Neuronal stem cell (in vitro differentiated cells): ENCODE measurements around the gene LRRC42.

ENCODE experiments used
- DNase-seq: peaks from one replicate; pipeline ENCODE4 v3.0.0-alpha.2; 2013; ENCODE audit warnings: low spot score
- H2AFZ ChIP-seq: one replicate; pipeline ENCODE4 v1.6.1; 2013; ENCODE audit warnings: mild to moderate bottlenecking, low read length, inconsistent platforms
- H2AK5ac ChIP-seq: 2 replicates; pipeline ENCODE4 v1.6.1; 2013; ENCODE audit warnings: low read depth, mild to moderate bottlenecking, inconsistent platforms, low read length, moderate library complexity, mixed read lengths
- H2BK120ac ChIP-seq: 2 replicates; pipeline ENCODE4 v1.6.1; 2013; ENCODE audit warnings: low read depth, mild to moderate bottlenecking, inconsistent platforms, low read length, moderate library complexity, mixed read lengths
- H2BK12ac ChIP-seq: one replicate; pipeline ENCODE4 v1.6.1; 2013; ENCODE audit warnings: low read length, inconsistent platforms
- H2BK15ac ChIP-seq: 2 replicates; pipeline ENCODE4 v1.6.1; 2013; ENCODE audit warnings: mild to moderate bottlenecking, low read length, inconsistent platforms, mixed read lengths
- H2BK5ac ChIP-seq: one replicate; pipeline ENCODE4 v1.6.1; 2013; ENCODE audit warnings: inconsistent platforms, mild to moderate bottlenecking, low read length, moderate library complexity
- H3K14ac ChIP-seq: one replicate; pipeline ENCODE4 v1.6.1; 2013; ENCODE audit warnings: low read length, inconsistent platforms
- H3K18ac ChIP-seq: 2 replicates; pipeline ENCODE4 v1.6.1; 2013; ENCODE audit warnings: low read length, inconsistent platforms
- H3K23ac ChIP-seq: 2 replicates; pipeline ENCODE4 v1.6.1; 2013; ENCODE audit warnings: low read depth, mild to moderate bottlenecking, mixed read lengths, low read length, inconsistent platforms; ENCODE audit not compliant: poor library complexity
- H3K27ac ChIP-seq: replicated peaks from 3 replicates; pipeline ENCODE4 v1.5.1; 2013; ENCODE audit warnings: low read length, inconsistent platforms
- H3K27me3 ChIP-seq, 3 experiments: 2 replicates each; pipeline ENCODE4 v1.6.1; 2013; ENCODE audit warnings: low read length in 3 of 3, mild to moderate bottlenecking in 2 of 3, inconsistent platforms in 1 of 3, low read depth in 1 of 3, mixed read lengths in 1 of 3, moderate library complexity in 1 of 3; ENCODE audit not compliant: control insufficient read depth in 3 of 3, insufficient read depth in 3 of 3
- H3K36me3 ChIP-seq, 2 donors: replicated peaks in 1 of 2; 2 replicates each; pipeline ENCODE4 v1.6.1; 2013; ENCODE audit warnings: low read length in 2 of 2; ENCODE audit not compliant: control insufficient read depth in 2 of 2, insufficient read depth in 2 of 2
- H3K4ac ChIP-seq: 2 replicates; pipeline ENCODE4 v1.6.1; 2013; ENCODE audit warnings: inconsistent platforms, mild to moderate bottlenecking, low read length, moderate library complexity
- H3K4me1 ChIP-seq, 2 donors: 1 replicate in 1 of 2; 2 replicates in 1 of 2; pipeline ENCODE4 v1.6.1; 2013; ENCODE audit warnings: low read length in 2 of 2, low read depth in 1 of 2; ENCODE audit not compliant: control insufficient read depth in 2 of 2, insufficient read depth in 1 of 2
- H3K4me2 ChIP-seq: one replicate; pipeline ENCODE4 v1.6.1; 2013; ENCODE audit warnings: mild to moderate bottlenecking, low read length, inconsistent platforms; ENCODE audit not compliant: insufficient read depth, poor library complexity, severe bottlenecking
- H3K4me3 ChIP-seq, 2 donors: 2 replicates each; pipeline ENCODE4 v1.5.1; 2013; ENCODE audit warnings: low read length in 2 of 2, mild to moderate bottlenecking in 2 of 2, inconsistent platforms in 1 of 2, moderate library complexity in 1 of 2
- H3K79me1 ChIP-seq: one replicate; pipeline ENCODE4 v1.6.1; 2013; ENCODE audit warnings: low read depth, mild to moderate bottlenecking, inconsistent platforms, low read length, moderate library complexity
- H3K9ac ChIP-seq: one replicate; pipeline ENCODE4 v1.6.1; 2013; ENCODE audit warnings: mild to moderate bottlenecking, low read depth, low read length, inconsistent platforms; ENCODE audit not compliant: poor library complexity
- H3K9me3 ChIP-seq, 2 donors: replicated peaks in 1 of 2; 2 replicates each; pipeline versions ENCODE3 to v1.6.1; 2013; ENCODE audit warnings: low read length in 2 of 2, mild to moderate bottlenecking in 2 of 2, inconsistent platforms in 1 of 2, low read depth in 1 of 2, mixed read lengths in 1 of 2, moderate library complexity in 1 of 2; ENCODE audit not compliant: control insufficient read depth in 2 of 2, insufficient read depth in 1 of 2
- H4K8ac ChIP-seq: one replicate; pipeline ENCODE4 v1.6.1; 2013; ENCODE audit warnings: low read depth, mild to moderate bottlenecking, inconsistent platforms, low read length, moderate library complexity
- H4K91ac ChIP-seq: one replicate; pipeline ENCODE4 v1.6.1; 2013; ENCODE audit warnings: low read length, low read depth, mild to moderate bottlenecking, inconsistent platforms; ENCODE audit not compliant: poor library complexity
- WGBS, 2 donors: extraction: QIAGEN DNeasy Blood & Tissue Kit; methylation state at CpG; one replicate each; pipeline ENCODE4 v1.1.7; 2013; ENCODE audit warnings: missing lambda C conversion rate in 2 of 2, mixed read lengths in 1 of 2; ENCODE audit not compliant: insufficient read length in 2 of 2, insufficient replicate concordance in 1 of 2; ENCODE audit errors: extremely low coverage in 2 of 2; 5-methylcytosine and 5-hydroxymethylcytosine counted together

The LRRC42 gene

GRCh38 chr1:53919675-53920066, 26.5 kb upstream of the LRRC42 start:
- Histone ChIP-seq H3K4me1 (peaks cover 0 to 2% of the 10 kb centered on the region in 2 donors), H3K4me3 (no peak overlapping the region), H2AK5ac (no peak overlapping the region), H3K23ac (no peak overlapping the region), H2BK15ac (no peak overlapping the region), H3K4ac (no peak overlapping the region), H2BK120ac (no peak overlapping the region), H3K9me3 (peaks cover 0 to 15% of the 10 kb centered on the region in 2 donors), H2BK5ac (no peak overlapping the region), H3K36me3 (peaks cover 3 to 80% of the 10 kb centered on the region in 2 donors), H2AFZ (no peak overlapping the region), H3K9ac (no peak overlapping the region), H3K27me3 (no peaks in the 10 kb centered on the region), H3K4me2 (no peak overlapping the region), H2BK12ac (no peak overlapping the region), H4K91ac (no peak overlapping the region), H3K14ac (no peak overlapping the region), H3K18ac (no peak overlapping the region), H4K8ac (no peak overlapping the region), H3K27ac (no peak overlapping the region), H3K79me1 (no peaks in the 10 kb centered on the region)
- no peak for DNase-seq
- no CpG with 5 or more reads among the region's 3 CpGs for WGBS, 2 donors

GRCh38 chr1:53927376-53927881, 18.7 kb upstream of the LRRC42 start:
- H3K4me2 ChIP-seq: no peak overlapping the region
- H3K9me3 ChIP-seq: peaks cover 3 to 7% of the 10 kb centered on the region in 2 donors
- H4K8ac ChIP-seq: no peak overlapping the region
- no peak overlapping the region for H3K14ac ChIP-seq
- H3K36me3 ChIP-seq: peaks cover 4 to 94% of the 10 kb centered on the region in 2 donors
- H3K18ac ChIP-seq: no peak overlapping the region
- no peak overlapping the region for H2AK5ac ChIP-seq
- H3K9ac ChIP-seq: no peak overlapping the region
- no peaks in the 10 kb centered on the region for H3K79me1 ChIP-seq
- DNase-seq: no peak
- H3K4me1 ChIP-seq: peaks cover 0 to 2% of the 10 kb centered on the region in 2 donors
- H3K4ac ChIP-seq: no peak overlapping the region
- no peak overlapping the region for H2AFZ ChIP-seq
- H2BK120ac ChIP-seq: no peak overlapping the region
- no peak overlapping the region for H3K4me3 ChIP-seq
- no CpG with 5 or more reads among the region's 2 CpGs for WGBS, 2 donors
- H2BK15ac ChIP-seq: no peak overlapping the region
- H3K27ac ChIP-seq: no peak overlapping the region
- H2BK12ac ChIP-seq: no peak overlapping the region
- H3K27me3 ChIP-seq: no peaks in the 10 kb centered on the region
- H3K23ac ChIP-seq: no peak overlapping the region
- H4K91ac ChIP-seq: no peak overlapping the region
- no peak overlapping the region for H2BK5ac ChIP-seq

GRCh38 chr1:53929246-53929960, 16.7 kb upstream of the LRRC42 start:
- H2AFZ ChIP-seq: no peak overlapping the region
- H2BK5ac ChIP-seq: no peak overlapping the region
- H3K4me3 ChIP-seq: no peak overlapping the region
- no peak overlapping the region for H2BK12ac ChIP-seq
- H3K27me3 ChIP-seq: no peaks in the 10 kb centered on the region
- H3K36me3 ChIP-seq: peaks cover 7 to 91% of the 10 kb centered on the region in 2 donors
- H4K8ac ChIP-seq: no peak overlapping the region
- H3K23ac ChIP-seq: no peak overlapping the region
- no peak overlapping the region for H4K91ac ChIP-seq
- H3K9me3 ChIP-seq: peaks cover 5 to 24% of the 10 kb centered on the region in 2 donors
- H3K14ac ChIP-seq: no peak overlapping the region
- no CpG with 5 or more reads among the region's 2 CpGs for WGBS, 2 donors
- no peak overlapping the region for H3K4me2 ChIP-seq
- no peak overlapping the region for H2BK120ac ChIP-seq
- no peak overlapping the region for H3K27ac ChIP-seq
- no peaks in the 10 kb centered on the region for H3K4me1 ChIP-seq
- H3K4ac ChIP-seq: no peak overlapping the region
- DNase-seq: no peak
- H2BK15ac ChIP-seq: no peak overlapping the region
- no peak overlapping the region for H3K18ac ChIP-seq
- H3K9ac ChIP-seq: no peak overlapping the region
- H2AK5ac ChIP-seq: no peak overlapping the region
- no peaks in the 10 kb centered on the region for H3K79me1 ChIP-seq

- peaks cover 11 to 94% of the 10 kb centered on the region in 2 donors for H3K36me3 ChIP-seq
- H3K27ac ChIP-seq: no peak overlapping the region
- H2AFZ ChIP-seq: no peak overlapping the region
- no peak overlapping the region for H2BK5ac ChIP-seq
- H3K18ac ChIP-seq: no peak overlapping the region
- H3K4me2 ChIP-seq: no peak overlapping the region
- H3K9me3 ChIP-seq: peaks cover 9 to 35% of the 10 kb centered on the region in 2 donors
- H3K23ac ChIP-seq: no peak overlapping the region
- no peaks in the 10 kb centered on the region for H3K27me3 ChIP-seq
- WGBS, 2 donors: no CpG with 5 or more reads among the region's 3 CpGs
- H3K79me1 ChIP-seq: no peaks in the 10 kb centered on the region
- no peak overlapping the region for H2BK12ac ChIP-seq
- H2BK120ac ChIP-seq: no peak overlapping the region
- H3K9ac ChIP-seq: no peak overlapping the region
- H3K14ac ChIP-seq: no peak overlapping the region
- H2AK5ac ChIP-seq: no peak overlapping the region
- no peak for DNase-seq
- H3K4me1 ChIP-seq: no peaks in the 10 kb centered on the region
- H2BK15ac ChIP-seq: no peak overlapping the region
- H4K91ac ChIP-seq: no peak overlapping the region
- no peak overlapping the region for H3K4ac ChIP-seq
- H4K8ac ChIP-seq: no peak overlapping the region
- no peak overlapping the region for H3K4me3 ChIP-seq
Measured at GRCh38 chr1:53930932-53931331, 15.2 kb upstream of the LRRC42 start.
